Measurements from ENCODE around the gene HELZ2.
"Not testable (repeated sequence)": the region's sequence is repeated elsewhere in the genome, so short reads cannot be mapped to it uniquely, and the experiment has no call there.

HELZ2 gene, protein sequence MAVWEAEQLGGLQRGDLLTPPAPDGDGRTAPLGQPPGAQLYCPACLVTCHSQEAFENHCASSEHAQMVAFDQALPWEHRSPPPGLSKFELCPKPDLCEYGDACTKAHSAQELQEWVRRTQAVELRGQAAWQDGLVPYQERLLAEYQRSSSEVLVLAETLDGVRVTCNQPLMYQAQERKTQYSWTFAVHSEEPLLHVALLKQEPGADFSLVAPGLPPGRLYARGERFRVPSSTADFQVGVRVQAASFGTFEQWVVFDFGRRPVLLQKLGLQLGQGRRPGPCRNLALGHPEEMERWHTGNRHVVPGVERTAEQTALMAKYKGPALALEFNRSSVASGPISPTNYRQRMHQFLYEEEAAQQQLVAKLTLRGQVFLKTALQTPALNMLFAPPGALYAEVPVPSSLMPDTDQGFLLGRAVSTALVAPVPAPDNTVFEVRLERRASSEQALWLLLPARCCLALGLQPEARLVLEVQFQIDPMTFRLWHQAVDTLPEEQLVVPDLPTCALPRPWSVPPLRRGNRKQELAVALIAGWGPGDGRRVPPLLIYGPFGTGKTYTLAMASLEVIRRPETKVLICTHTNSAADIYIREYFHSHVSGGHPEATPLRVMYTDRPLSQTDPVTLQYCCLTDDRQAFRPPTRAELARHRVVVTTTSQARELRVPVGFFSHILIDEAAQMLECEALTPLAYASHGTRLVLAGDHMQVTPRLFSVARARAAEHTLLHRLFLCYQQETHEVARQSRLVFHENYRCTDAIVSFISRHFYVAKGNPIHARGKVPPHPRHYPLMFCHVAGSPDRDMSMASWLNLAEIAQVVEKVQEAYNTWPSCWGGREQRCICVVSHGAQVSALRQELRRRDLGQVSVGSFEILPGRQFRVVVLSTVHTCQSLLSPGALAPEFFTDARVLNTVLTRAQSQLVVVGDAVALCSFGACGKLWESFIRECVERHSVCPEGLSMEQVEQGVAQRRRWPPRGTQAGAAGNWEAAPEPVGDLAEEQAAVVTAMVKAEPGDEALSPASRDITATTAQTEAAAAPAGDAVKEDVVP (N-terminal part only)

DNA sequence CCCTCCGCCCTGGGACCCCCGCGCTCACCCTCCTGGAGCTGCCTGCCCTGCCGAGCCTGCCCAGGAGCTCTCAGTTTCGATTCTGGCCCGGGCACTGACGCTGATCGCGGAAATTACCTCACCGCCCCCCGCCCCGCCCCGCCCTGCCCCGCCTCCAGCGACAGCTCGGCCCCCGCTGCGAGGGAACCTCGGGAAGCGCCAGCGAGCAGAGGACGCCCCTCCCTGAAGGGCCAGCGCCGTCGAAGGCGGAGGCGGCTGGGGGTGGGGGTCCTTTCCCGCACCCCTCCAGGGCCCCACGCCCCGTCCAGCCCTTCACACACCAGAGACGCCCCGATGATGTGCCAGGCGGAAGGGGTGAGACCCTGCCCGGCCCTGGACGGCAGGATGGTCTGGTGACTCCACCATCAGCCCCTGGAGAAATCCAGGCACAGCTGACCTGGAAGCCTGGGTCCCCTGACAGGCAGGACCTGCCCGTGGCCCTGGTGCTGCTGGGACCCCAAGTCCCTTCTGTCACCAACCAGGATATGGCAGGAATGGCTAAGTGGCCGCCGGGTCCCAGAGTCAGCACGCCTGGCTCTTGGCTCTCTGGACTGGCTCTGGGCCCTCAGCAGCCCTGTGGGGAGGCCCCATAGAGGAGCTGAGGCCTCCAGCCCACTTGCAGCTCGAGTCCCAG, at the start of gene HELZ2:
HELZ2 (minus strand) TSS at position 84 of the 673 bp plus-strand sequence. CDS start 1,854 bp downstream, outside the sequence.
- DNase-seq = peak in 1 of 2 experiments; percentile 80

DNA sequence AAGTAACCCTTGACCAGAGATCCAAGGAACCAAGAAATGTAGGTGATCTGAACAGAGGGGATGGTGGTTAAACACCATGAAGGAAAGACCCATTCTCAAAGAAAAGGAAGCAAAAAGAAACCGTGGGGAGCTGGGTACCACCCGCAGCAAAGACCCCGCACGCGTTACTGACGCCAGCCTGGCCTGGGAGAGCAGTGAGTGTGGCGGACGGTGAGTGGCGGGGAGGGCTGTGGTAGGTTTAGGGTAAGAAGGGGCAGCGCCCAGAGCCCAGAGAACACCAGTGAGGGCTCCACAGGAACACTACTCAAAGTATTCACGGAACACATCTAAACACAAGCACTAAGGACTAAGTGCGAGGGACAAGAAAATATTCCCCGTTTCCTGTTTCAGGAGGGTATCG, 48.7 kb upstream of the HELZ2 start:
- DNase-seq = no peak

DNA sequence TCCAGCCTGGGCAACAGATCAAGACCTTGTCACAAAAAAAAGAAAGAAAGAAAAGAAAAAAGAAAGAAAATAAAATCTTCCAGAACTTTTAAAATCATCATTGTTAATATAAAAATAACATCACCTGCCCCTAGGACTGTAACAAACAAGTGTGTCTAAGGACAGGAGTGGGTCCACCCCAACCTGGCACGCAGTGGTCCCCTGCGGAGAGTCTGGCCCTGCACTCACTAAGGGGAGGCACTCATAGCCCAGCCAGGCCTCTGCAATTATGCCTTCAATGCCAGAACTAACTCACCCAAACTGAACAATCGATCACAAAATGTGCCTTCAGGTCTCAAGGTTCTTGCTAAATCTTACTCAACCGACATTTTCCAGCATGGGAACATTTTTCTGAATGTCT, 48.1 kb upstream of the HELZ2 start:
- no peak for DNase-seq

DNA sequence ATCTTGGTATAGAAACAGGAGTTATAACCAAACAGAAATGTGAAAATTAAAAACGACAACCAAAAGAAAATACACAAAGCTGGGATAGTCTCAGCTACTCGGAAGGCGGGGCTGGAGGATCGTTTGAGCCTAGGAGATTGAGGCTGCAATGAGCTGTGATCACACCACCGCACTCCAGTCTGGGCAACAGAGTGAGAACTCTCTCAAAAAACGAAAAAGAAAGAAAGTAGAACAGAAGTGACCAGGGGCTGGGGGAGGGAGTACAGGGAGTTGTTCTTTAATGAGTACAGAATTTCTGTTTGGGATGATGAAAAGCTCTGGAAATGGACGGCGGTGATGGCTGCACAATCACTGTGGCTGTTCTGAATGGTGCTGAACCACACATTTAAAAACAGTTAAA, 47.0 kb upstream of the HELZ2 start:
- no peak for DNase-seq

DNA sequence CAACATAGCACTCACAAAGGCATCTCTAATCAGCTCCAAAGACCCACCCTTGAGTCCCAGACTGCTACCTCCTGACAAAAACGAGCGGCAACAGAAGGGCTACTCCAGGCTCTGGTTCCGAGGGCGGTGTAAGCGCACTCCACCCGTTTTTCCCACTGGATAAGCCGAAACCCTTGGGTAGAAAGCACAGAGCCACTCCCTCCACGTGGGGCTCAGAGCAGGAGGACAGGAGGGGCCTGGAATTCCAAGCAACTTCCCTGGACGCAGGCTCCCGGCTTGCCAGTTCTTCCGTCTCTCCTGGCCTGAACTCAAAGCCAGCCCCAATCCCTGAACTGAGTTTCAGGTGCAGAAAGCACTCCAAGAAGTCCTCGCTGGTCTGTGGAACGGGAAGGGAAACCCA, 45.5 kb upstream of the HELZ2 start:
- DNase-seq = no peak

DNA sequence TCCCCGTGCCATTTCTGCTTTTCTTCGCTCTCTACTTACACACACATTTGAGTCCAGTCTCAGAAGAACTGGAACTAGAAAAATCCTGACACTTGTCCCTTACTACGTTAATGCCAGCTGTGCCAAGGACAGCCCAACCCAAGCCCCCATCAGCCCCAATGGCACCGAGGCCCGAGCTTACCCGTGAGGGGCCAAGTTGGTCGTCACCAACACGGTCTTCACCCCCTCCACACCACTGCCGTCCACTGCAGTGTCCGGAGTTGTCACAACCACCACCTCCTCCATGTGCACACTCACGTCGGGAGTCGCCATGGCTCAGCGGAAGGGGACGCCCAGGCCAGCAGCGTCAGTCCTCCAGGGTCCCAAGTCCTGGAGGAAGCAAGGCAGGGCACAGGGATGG, 45.0 kb upstream of the HELZ2 start:
- no peak for DNase-seq

DNA sequence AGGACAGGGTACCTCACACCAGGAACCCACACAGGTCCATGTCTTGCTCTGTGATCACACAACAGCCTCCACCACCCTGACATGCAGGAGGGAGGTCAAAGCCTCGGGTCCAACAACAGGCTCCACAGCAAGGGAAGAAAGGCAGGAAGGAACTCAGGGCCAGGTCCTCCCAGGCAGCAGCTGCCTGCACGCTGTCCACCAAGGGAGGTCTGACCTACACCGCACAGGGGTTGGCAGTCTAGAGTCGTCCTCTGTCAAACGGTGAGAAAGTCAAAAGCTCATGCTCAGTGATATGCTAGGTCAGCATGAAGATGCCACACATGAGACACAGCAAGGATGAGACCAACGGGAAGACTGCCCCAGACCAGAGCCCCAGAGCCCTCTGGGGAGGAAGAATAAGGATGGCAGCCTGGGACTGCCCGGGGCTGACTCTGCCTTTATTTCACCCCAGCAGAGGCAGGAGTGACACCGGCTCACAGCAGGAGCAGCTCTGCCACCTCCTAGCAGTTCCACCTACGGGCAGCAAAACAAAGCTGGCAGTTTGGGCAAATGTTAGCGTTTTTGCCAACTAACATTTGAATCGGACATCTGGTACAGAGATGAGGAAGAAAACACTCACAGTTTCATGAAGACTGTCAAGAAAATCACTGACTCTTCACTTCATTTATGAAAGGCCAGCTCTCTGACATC, 44.4 kb upstream of the HELZ2 start:
- DNase-seq = no peak

DNA sequence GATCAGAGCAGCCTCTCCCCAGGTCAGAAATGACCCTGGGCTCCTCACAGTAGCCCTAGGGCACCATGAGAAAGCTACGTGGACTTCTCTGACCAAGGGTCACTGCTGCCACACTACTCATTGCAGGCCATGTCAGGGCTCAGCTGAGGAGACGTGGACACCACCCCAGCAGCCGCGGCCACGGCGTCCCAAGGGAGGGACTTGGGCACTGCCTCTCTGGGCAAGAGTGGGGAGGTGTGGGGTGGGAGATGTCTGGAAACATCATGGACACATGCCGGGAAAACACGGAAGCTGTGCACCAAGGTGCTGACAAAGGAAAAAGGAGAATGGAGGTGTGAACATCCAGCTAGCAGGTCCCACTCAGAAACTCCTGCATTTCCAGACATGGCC, 43.8 kb upstream of the HELZ2 start:
- DNase-seq = no peak

DNA sequence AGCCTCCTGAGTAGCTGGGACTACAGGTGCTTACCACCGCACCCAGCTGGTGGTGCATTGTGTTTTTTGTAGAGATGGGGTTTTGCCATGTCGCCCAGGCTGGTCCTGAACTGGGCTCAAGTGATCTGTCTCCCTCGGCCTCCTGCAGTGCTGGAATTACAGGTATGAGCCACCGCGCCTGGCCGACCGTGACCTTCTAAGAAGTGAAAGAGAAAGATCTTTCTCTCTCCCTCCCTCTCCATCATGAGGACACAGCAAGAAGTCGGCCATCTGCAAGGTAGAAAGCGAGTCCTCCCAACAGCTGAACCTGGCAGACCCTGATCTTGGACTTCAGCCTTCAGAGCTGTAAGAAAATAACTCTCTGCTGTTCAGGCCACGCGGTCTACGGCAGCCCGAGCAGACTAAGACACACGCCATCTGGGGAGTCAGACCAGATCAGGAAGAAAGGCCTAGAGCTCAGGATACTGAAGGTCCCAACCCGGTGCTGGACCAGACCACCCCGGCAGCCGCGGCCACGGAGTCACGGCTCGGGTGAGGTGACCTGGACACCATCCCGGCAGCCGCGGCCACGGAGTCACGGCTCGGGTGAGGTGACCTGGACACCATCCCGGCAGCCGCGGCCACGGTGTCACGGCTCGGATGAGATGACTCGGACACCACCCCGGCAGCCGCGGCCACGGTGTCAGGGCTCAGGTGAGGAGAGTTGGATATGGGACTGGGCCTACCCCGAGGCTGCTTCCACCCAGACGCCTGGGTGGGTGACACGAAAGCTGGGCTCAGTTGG, 43.2 kb upstream of the HELZ2 start:
- no peak for DNase-seq

DNA sequence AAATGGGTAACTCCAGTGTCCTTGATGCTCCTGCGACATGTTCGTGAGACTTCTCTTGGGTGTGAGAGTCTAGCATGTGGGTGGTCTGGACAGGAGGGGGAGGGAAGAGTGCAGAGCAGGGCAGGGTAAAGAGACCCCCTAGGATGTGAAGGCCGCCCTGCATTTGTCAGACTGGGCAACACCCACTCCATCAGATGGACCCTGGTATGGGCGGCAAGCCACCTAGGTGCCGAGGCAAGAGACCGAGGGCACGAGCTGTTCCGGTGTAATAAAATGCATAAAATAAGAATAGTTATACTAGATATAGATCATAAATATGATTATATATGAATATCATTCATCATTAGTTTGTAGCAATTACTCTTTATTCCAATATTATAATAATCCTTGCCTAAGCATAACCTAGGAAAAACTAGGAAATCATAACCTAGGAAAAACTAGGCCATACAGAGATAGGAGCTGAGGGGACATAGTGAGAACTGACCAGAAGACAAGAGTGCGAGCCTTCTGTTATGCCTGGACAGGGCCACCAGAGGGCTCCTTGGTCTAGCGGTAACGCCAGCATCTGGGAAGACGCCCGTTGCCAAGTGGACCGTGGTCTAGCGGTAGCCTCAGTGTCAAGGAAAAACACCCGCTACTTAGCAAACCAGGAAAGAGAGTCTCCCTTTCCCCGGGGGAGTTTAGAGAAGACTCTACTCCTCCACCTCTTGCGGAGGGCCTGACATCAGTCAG, 40.0 kb upstream of the HELZ2 start:
- not testable (repeated sequence) for DNase-seq

DNA sequence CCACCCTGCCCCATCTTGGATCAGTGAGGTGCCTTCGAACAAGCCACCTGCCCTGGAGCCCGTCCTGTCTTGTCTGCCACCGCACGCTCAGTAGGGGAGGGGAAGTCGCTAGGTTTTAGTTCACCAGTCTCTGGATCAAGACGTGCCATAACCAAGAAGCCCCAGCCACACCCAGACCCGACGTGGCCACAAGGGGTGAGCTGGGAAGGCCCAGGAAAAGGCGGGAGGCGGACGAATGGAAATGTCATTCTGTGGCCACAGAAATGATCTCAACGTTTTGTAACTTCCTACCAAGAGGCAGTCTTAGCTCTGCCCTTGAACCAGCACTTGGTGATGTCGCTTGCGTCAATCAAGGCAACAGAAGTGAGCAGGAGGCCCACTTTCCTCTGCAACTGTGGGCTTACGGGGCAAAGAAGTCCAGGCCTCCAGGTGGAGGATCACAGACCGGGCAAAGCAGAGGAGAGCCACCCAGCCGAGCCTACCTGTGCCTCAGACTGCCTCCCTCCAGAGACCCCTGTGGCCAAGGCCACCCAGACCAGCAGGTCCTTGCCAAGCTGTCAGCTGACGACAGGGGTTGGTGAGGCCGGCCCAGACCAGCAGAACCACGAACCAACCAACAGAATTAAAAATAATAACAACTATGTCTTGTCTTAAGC, 38.4 kb upstream of the HELZ2 start:
- DNase-seq = no peak

DNA sequence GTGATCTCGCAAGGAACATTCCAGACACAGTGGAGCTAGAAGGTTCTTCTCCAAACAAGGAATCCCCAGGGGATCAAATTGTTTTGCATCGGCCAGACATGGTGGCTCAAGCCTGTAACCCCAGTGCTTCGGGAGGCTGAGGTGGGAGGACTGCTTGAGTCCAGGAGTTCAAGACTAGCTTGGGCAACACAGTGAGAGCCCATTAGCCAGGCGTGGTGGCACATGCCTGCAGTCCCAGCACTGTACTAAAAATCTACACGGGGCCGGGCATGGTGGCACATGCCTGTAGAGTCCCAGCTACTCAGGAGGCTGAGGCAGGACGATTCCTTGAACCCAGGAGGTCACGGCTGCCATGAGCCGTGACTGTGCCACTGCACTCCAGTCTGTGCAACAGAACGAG, 37.6 kb upstream of the HELZ2 start:
- DNase-seq = no peak

DNA sequence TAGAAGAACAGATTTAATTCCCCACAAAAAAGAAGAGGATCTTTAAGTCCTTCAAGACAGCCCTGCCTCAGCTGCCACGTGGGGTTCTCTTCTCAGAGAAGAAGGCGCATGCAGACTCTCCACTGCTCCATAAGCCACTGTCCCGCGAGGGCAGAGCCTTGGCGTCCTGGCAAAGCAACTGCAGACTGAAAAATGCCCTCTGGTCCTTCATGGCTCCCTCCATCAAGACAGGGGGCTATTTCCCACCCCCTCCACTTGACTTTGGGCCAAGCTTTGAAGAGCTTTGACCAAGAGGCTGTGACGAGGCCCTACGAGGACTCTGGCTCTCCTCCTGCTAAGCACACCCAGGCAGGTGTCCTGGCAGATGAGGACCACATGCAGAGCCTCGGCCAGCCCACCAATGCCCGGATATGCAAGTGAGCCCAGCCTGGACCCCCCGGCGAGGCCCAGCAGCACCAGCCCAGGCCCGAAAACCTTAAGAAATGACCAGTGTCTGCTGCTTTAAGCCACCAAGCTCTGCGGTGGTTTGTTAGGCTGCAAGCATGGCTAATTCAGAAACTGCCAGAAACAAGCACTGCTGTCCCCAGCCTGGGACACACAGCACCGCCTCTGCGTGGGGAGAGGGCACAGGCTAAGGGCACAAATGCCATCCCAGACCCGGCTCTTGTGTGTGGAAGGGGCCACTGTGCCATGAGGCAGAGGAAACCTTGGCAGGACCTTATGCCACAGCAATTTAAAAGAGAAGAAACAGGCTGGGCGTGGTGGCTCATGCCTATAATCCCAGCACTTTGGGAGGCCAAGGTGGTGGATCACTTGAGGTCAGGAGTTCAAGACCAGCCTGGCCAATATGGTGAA, 36.8 kb upstream of the HELZ2 start:
- no peak for DNase-seq

DNA sequence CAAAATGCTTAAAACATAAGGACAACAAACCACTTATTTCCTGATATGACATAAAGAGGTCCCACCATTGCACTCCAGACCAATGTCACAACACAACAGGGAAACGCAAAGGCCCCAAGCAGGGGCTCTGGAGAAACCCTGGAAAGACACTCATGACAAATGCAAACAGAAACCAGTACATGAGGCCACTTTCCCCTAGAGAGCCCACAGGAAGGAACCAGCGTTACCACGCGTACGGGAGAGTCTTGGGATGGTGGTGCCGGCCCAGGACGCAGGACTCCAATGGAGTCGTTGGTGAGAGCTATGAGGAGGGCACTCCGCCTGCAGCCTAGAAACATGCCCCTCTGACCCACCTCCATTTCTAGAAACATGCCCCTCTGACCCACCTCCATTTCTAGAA, 32.6 kb upstream of the HELZ2 start:
- DNase-seq = no peak

DNA sequence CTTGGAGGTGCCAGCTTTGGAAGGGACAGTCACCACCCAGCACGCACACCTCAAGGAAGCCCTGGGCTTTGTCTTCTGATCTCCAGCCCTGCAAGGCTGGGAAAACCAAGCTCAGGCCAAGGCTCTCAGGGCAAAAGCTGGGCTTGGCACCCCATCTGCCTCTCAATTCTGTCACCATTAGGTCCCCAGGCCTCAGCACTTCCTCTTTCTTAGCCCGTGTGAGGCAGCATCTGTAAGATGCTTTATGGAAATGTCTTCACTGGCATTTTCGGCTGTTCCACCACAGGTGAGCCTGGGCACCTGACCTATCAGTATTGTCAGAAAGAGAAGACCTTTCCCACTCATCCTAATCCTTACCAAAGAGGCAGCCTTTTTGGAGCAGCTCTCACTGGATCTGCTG, 28.3 kb upstream of the HELZ2 start:
- DNase-seq = no peak

DNA sequence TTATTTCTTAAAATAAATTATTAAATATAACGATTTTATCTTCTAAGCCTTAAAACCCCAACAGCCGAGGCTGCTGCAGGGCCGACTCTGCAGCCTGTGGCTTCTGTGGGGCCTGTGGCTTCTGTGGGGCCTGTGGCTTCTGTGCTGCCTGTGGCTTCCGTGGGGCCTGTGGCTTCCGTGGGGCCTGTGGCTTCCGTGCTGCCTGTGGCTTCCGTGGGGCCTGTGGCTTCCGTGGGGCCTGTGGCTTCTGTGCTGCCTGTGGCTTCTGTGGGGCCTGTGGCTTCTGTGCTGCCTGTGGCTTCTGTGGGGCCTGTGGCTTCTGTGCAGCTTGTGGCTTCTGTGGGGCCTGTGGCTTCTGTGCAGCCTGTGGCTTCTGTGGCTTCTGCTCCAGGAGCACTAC, 27.6 kb upstream of the HELZ2 start:
- not testable (repeated sequence) for DNase-seq

DNA sequence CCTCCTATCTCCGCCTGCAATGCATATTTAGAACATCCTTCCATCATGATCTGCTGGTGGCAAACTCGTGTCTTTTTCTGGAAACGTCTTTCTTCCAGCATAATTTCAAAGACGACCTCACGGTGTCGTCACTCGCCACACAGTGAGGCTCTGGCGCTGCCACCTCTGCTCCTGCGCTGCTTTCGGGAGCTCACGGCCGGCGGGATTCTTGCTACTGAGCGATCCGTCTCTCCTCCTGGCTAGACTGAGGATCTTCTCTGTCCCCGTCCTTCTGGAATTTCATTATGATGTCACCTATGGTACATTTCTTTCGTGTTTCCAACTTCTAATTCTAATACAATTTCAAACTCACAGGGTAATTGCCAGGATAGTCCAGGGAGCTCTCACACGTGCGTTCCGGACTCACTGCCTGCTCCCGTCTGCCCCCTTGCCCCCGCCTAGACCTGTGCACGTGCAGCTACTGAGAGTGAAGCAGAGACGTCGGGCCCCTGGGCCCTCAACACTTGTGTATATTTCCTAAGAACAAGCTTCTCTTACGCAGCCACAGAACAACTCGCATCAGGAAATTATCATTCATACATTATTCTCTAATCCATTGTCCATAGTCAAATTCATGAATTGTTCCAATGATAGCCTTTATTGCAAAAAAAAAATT, 25.5 kb upstream of the HELZ2 start:
- no peak for DNase-seq

DNA sequence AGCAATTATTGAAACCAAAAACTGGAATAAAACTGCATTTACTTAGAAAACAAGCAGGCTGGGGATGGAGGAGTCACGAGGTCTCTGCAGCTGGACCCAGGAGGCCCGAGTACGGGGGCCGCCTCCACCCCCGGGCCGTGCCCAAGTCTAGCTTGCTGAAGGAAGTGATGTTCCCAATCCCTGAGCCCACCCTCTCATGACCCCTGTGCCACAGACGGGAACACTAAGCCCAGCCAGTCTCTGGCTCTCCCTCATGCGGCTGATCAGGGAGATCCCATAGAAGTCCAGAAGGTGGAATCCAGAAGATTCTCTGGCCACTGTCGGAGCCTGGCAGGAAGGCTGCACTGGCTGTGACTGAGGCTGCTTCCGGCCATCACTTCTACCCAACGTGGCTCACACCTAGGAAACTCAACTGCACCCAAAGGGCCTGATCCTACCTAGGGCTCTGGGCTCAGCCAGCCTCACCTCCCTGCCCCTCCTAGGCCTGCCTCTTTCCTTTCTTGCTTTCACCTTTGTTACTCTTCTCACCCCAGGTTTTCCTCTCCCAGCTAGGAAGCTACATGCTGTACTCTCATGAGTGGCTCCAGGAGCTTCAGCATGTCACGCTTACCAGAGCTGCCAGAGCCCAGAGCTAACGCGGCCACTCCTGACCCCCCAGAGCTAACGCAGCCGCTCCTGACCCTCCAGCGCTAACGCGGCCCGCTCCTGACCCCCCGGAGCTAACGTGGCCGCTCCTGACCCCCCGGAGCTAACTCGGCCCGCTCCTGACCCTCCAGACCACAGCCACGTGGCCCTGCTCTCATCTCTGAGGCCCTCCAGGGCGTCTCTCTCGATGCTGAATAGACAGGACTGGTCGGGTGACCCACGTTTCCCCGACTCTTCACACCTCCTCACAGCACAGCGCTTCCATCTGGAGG, 24.7 kb upstream of the HELZ2 start:
- no peak for DNase-seq

Data from NCI-H526 (cell line).